DOHH2 (cell line): ENCODE results near the gene MAP3K4.

Source experiments
- CTCF ChIP-seq: fragments of 200-600 bp; sonication (generic); IDR thresholded peaks from one replicate; pipeline ENCODE4 v1.5.1; 2014; ENCODE audit warnings: antibody characterized with exemption, mild to moderate bottlenecking, low read depth, low read length; ENCODE audit not compliant: poor library complexity, severe bottlenecking
- EZH2phosphoT487 ChIP-seq: fragments of 200-600 bp; sonication (generic); IDR thresholded peaks from 2 replicates; pipeline ENCODE4 v1.6.1; 2017; ENCODE audit warnings: borderline replicate concordance, mild to moderate bottlenecking, antibody characterized with exemption, low read length, moderate library complexity, mixed read lengths

GRCh38 chr6:161163466-161164181, 172.1 kb downstream of the MAP3K4 start:
- TF ChIP-seq CTCF (no peak), EZH2phosphoT487 (no peak)
